ENCODE data around the gene MRAP. TPM values are rescaled to one million over a fixed set of nuclear protein-coding genes. Genes with fewer than 3 reads are reported as not detected.

MRAP gene
- total and polyA plus RNA-seq, 9 donors: 0.58 to 67.5 (median 2.3) TPM; not detected in 1

- TF ChIP-seq CTCF (IDR thresholded peaks at IDR 0.05) (no peak), POLR2A (IDR thresholded peaks at IDR 0.05) (no peak), EP300 (IDR thresholded peaks at IDR 0.05) (no peak)
- Histone ChIP-seq H3K36me3 (no peaks in the 10 kb centered on the region), H3K4me3 (no peak overlapping the region), H3K27me3 (no peaks in the 10 kb centered on the region), H3K27ac (no peak overlapping the region), H3K9me3 (no peaks in the 10 kb centered on the region), H3K4me1 (ENCODE audit: insufficient read depth) (peaks cover 2% of the 10 kb centered on the region)
- no peak for DNase-seq
- intact Hi-C loops (cut with DNase I): no loop called here
- WGBS, 3 donors: 96 to 100% (median 97%) methylated on average over 1 of the region's 1 CpG
These were observed 4.7 kb downstream of the MRAP start for GRCh38 chr21:32303385-32303784.

DNA sequence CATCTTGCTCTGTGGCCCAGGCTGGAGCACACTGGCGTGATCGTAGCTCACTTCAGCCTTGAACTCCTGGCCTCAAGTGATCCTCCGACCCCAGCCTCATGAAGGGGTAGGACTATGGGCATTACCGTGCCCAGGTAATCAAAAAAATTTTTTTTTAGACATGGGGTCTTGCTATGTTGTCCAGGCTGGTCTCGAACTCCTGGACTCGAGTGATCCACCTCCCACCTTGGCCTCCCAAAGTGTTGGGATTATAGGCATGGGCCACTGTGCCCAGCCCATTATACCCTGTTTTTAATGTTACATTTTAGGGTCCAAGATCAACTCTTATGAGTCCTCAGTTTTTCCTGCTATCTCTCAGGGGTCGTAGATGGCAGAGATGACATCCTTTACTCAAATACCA, 6.3 kb downstream of the MRAP start:
- intact Hi-C loops (cut with DNase I): no loop called here
- Histone ChIP-seq H3K27ac (no peak overlapping the region), H3K4me1 (ENCODE audit: insufficient read depth) (no peaks in the 10 kb centered on the region), H3K27me3 (no peaks in the 10 kb centered on the region), H3K4me3 (no peak overlapping the region), H3K9me3 (no peaks in the 10 kb centered on the region), H3K36me3 (no peaks in the 10 kb centered on the region)
- DNase-seq: no peak
- TF ChIP-seq EP300 (IDR thresholded peaks at IDR 0.05): no peak
- WGBS, 3 donors: 94 to 95% (median 94%) methylated on average over 7 of the region's 7 CpGs

DNA sequence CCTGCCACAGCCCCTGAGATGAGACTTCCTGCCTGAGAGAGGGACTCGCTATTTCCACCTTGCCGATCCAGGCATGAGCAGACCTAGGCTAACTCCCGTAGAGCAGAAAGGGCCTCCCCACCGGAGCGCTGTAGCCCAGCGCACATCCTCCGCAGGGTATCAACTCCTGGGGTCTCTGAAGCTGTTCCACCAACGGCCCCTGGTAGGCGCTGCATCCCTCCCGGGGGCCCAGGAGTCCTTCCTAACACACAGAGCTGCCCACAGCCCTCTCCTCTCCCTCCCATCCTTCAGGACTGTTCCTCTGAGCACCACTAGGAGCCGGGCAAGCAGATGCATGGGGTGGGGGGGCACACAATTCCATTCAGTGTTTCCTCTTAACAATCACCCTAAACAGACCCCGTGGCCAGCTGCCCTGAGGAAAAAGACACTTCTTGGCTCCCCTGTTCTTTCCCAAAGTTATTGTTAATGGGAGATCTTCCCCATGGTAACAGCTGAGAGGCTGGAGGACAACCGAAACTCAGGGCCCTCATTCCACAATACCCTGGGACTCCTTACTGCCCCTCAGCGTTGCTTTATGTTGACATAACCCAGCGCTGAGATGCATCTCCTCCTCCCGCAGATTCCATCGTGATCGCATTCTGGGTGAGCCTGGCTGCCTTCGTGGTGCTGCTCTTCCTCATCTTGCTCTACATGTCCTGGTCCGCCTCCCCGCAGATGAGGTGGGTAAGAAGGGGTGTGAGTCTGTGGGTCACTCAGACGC, 7.5 kb downstream of the MRAP start:
- intact Hi-C loops (cut with DNase I): no loop called here
- Histone ChIP-seq H3K27me3 (no peaks in the 10 kb centered on the region), H3K9me3 (no peaks in the 10 kb centered on the region), H3K4me3 (no peak overlapping the region), H3K27ac (no peak overlapping the region), H3K4me1 (ENCODE audit: insufficient read depth) (no peaks in the 10 kb centered on the region), H3K36me3 (no peaks in the 10 kb centered on the region)
- no peak for TF ChIP-seq CTCF (IDR thresholded peaks at IDR 0.05)
- TF ChIP-seq POLR2A (IDR thresholded peaks at IDR 0.05): no peak
- TF ChIP-seq EP300 (IDR thresholded peaks at IDR 0.05): no peak
- no peak for DNase-seq
- WGBS, 3 donors: 55 to 67% (median 58%) methylated on average over 22 of the region's 22 CpGs

GRCh38 chr21:32307706-32308105, 9.1 kb downstream of the MRAP start:
- Histone ChIP-seq H3K4me3 (no peak overlapping the region), H3K27ac (no peak overlapping the region), H3K36me3 (no peaks in the 10 kb centered on the region), H3K4me1 (ENCODE audit: insufficient read depth) (no peaks in the 10 kb centered on the region), H3K9me3 (no peaks in the 10 kb centered on the region), H3K27me3 (no peaks in the 10 kb centered on the region)
- intact Hi-C loops (cut with DNase I): no loop called here
- DNase-seq: no peak
- TF ChIP-seq EP300 (IDR thresholded peaks at IDR 0.05): no peak
- 85 to 91% (median 88%) methylated on average over 4 of the region's 4 CpGs for WGBS, 3 donors

- DNase-seq: no peak
- TF ChIP-seq EP300 (IDR thresholded peaks at IDR 0.05) (no peak), CTCF (IDR thresholded peaks at IDR 0.05) (no peak), POLR2A (IDR thresholded peaks at IDR 0.05) (no peak)
- H3K27ac ChIP-seq: no peak overlapping the region
- H3K36me3 ChIP-seq: no peaks in the 10 kb centered on the region
- no peak overlapping the region for H3K4me3 ChIP-seq
- H3K9me3 ChIP-seq: no peaks in the 10 kb centered on the region
- WGBS, 3 donors: 90 to 95% (median 91%) methylated on average over 10 of the region's 10 CpGs
- no peaks in the 10 kb centered on the region for H3K27me3 ChIP-seq
- intact Hi-C loops (cut with DNase I): no loop called here
- no peaks in the 10 kb centered on the region for H3K4me1 ChIP-seq (ENCODE audit: insufficient read depth)
These were observed 10.0 kb downstream of the MRAP start for GRCh38 chr21:32308696-32309095.
